ENCODE measurements around the gene TRAF1. TPM values are rescaled to one million over a fixed set of nuclear protein-coding genes. Genes with fewer than 3 reads are reported as not detected.

TRAF1 gene
- total and polyA plus RNA-seq, 2 of the 13 experiments (the other 11 are each of a cell fraction or from before 2014, with no cell fraction given): 0.44 to 1.0 TPM

DNA sequence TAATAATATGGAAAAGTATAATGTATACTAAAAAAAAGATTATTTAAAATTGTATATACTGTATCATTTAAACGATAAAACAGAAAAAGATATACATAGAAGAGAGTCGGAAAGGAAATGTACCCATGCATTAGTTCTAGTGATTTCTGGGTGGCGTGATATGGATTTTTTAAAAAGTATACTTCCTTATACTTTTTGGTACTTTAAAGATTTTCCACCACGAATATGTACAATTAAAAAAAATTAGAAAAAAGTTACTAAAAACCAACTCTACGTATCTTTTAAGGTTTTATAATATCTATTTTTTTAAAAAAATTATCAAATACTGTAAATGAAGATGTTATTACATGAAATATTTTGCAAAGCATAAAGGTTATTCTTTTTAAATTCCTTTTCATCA, 61.9 kb downstream of the TRAF1 start (continued):
- TF ChIP-seq, protein P1, sequence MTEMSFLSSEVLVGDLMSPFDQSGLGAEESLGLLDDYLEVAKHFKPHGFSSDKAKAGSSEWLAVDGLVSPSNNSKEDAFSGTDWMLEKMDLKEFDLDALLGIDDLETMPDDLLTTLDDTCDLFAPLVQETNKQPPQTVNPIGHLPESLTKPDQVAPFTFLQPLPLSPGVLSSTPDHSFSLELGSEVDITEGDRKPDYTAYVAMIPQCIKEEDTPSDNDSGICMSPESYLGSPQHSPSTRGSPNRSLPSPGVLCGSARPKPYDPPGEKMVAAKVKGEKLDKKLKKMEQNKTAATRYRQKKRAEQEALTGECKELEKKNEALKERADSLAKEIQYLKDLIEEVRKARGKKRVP (CRISPR knock-in tag; IDR thresholded peaks at IDR 0.05): no peak
- TF ChIP-seq HNF4G (IDR thresholded peaks at IDR 0.05; ENCODE audit: borderline replicate concordance, low read depth, low read length) (no peak), HNF4G (CRISPR knock-in tag; IDR thresholded peaks at IDR 0.05; ENCODE audit: borderline replicate concordance, low read depth) (no peak), LCORL (IDR thresholded peaks at IDR 0.05) (no peak), LCORL (CRISPR knock-in tag; IDR thresholded peaks at IDR 0.05) (no peak), ZNF354B (CRISPR knock-in tag; IDR thresholded peaks at IDR 0.05) (no peak)

DNA sequence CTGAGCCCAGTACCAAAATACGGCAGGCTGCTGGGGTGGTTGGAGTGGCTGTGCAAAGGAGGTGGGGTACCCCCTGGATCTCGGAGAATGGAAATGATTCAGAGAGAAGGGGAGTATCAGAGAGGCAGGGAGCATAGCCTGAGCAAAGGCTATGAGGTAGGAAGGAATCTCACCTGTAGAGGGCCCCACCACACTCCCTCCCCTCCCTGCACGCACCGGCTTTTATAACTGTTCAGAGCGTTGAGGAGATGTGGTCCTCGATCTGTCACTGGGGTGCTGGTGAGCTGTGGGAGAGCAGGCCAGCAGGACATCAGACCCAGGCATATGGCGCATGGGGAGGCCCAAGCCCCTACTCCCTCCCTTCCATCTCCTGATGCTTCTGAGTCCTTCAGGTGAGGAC, 62.8 kb downstream of the TRAF1 start:
- ChIA-PET POLR2A (no interaction called here), CTCF (ENCODE audit: low intra/inter-chr PET ratio, low total read pairs) (no interaction called here)
- no TSS peak for BruUV-seq (replicated peaks)
- H3K36me3 ChIP-seq (replicated peaks in 1 of 2; ENCODE audit: control insufficient read depth in 1 of 2, insufficient read depth in 2 of 2, low read length in 2 of 2): peaks cover 40 to 74% of the 10 kb centered on the region in 2 experiments
- H3K4me1 ChIP-seq (ENCODE audit: insufficient read depth, low read length): no peaks in the 10 kb centered on the region
- no peak overlapping the region for H3K4me3 ChIP-seq (replicated peaks in 1 of 3; ENCODE audit: insufficient read depth in 1 of 3, low read depth in 2 of 3, low read length in 3 of 3)
- intact Hi-C loops (cut with micrococcal nuclease; ENCODE audit: unreplicated experiment) (no loop called here), in situ Hi-C loops (cut with HindIII; ENCODE audit: extremely low pct_ligation_motif_present, low pct_unique_long_range_greater_than_20kb) (no loop called here)
- no peaks in the 10 kb centered on the region for H3K9me3 ChIP-seq (ENCODE audit: low read length)
- ATAC-seq: 0 out of 3 replicates have a peak, but pooled peaks have one; percentile 16
- no peak for DNase-seq (ENCODE audit: low spot score)
- no peak for FAIRE-seq
- H2AFZ ChIP-seq (ENCODE audit: low read length): no peak overlapping the region
- no peaks in the 10 kb centered on the region for H3K27me3 ChIP-seq (ENCODE audit: control insufficient read depth in 1 of 2, insufficient read depth in 2 of 2, low read length in 2 of 2)
- no peaks in the 10 kb centered on the region for H3K79me2 ChIP-seq (ENCODE audit: insufficient read depth, low read length)
- WGBS (ENCODE audit: low lambda C conversion rate): 95% methylated on average over 6 of the region's 7 CpGs
- H3K4me2 ChIP-seq (ENCODE audit: low read depth, low read length): no peak overlapping the region
- no peak overlapping the region for H3K27ac ChIP-seq (ENCODE audit: extremely low read length, insufficient read depth, low read length)
- no peak overlapping the region for H3K9ac ChIP-seq (ENCODE audit: insufficient read depth, low read depth, low read length)
- H4K20me1 ChIP-seq (ENCODE audit: insufficient read depth, low read length): no peaks in the 10 kb centered on the region
- no peak for TF ChIP-seq KLF6 (CRISPR knock-in tag; IDR thresholded peaks at IDR 0.05)
- TF ChIP-seq POLR2A (IDR thresholded peaks at IDR 0.05; ENCODE audit: insufficient read depth in 1 of 2, low read depth in 2 of 2, low read length in 2 of 2): 0 out of 4 replicates have a peak, but pooled peaks of 1 of the 2 experiments have one; percentile 7
- no peak for TF ChIP-seq NRL (CRISPR knock-in tag; IDR thresholded peaks at IDR 0.05; ENCODE audit: borderline replicate concordance)

All from HepG2 (cell line).